Stimulated activated effector memory CD8-positive, alpha-beta T cell treated with anti-CD3 and anti-CD28 coated beads, Interleukin-12 subunit alpha, Interleukin-12 subunit beta, amount 100 ng/mL, for 72 hours (primary cell): ENCODE results near the gene SHROOM3.
A peak's percentile ranks its signal among the peaks of the same experiment; 100 is the strongest.

ENCODE experiments used
- ATAC-seq: fragments of 150-1000 bp; cut with Tn5 transposase; 2 replicates; pipeline ENCODE4 v1.10.0; 2021
- DNase-seq, 2 donors: peaks; one replicate each; pipeline ENCODE4 v3.0.0; 2021 to 2022; ENCODE audit warnings: low spot score in 2 of 2
- H3K27ac Mint-ChIP-seq: one replicate; pipeline ENCODE4 v1.8.0; 2022; ENCODE audit warnings: mild to moderate bottlenecking, mixed read lengths
- H3K36me3 Mint-ChIP-seq: one replicate; pipeline ENCODE4 v1.8.0; 2022; ENCODE audit warnings: mild to moderate bottlenecking, mixed read lengths
- H3K4me1 Mint-ChIP-seq: one replicate; pipeline ENCODE4 v1.8.0; 2022; ENCODE audit warnings: mixed read lengths
- H3K4me3 Mint-ChIP-seq: one replicate; pipeline ENCODE4 v1.8.0; 2022; ENCODE audit warnings: mild to moderate bottlenecking, mixed read lengths
- H3K9me3 Mint-ChIP-seq: one replicate; pipeline ENCODE4 v1.8.0; 2022; ENCODE audit warnings: mixed read lengths

SHROOM3 gene

GRCh38 chr4:76670631-76671030 is 235.6 kb downstream of the SHROOM3 start:
- Mint-ChIP-seq H3K9me3 (no peaks in the 10 kb centered on the region), H3K36me3 (no peaks in the 10 kb centered on the region), H3K27ac (no peak overlapping the region), H3K4me3 (no peak overlapping the region), H3K4me1 (no peaks in the 10 kb centered on the region)
- ATAC-seq (no peak), DNase-seq (no peak)

GRCh38 chr4:76673362-76673761 is 238.3 kb downstream of the SHROOM3 start:
- no peaks in the 10 kb centered on the region for H3K4me1 Mint-ChIP-seq
- no peak overlapping the region for H3K27ac Mint-ChIP-seq
- no peaks in the 10 kb centered on the region for H3K36me3 Mint-ChIP-seq
- DNase-seq: no peak
- no peak overlapping the region for H3K4me3 Mint-ChIP-seq
- no peak for ATAC-seq
- H3K9me3 Mint-ChIP-seq: no peaks in the 10 kb centered on the region

GRCh38 chr4:76674983-76675382 is 240.0 kb downstream of the SHROOM3 start:
- Mint-ChIP-seq H3K4me3 (no peak overlapping the region), H3K27ac (no peak overlapping the region), H3K36me3 (no peaks in the 10 kb centered on the region), H3K4me1 (no peaks in the 10 kb centered on the region), H3K9me3 (no peaks in the 10 kb centered on the region)
- no peak for DNase-seq
- ATAC-seq: no peak

GRCh38 chr4:76677571-76678326 is 242.7 kb downstream of the SHROOM3 start:
- no peak for ATAC-seq
- Mint-ChIP-seq H3K4me1 (no peaks in the 10 kb centered on the region), H3K27ac (no peak overlapping the region), H3K9me3 (no peaks in the 10 kb centered on the region), H3K4me3 (no peak overlapping the region), H3K36me3 (no peaks in the 10 kb centered on the region)
- DNase-seq: no peak

GRCh38 chr4:76679691-76680090 is 244.7 kb downstream of the SHROOM3 start:
- Mint-ChIP-seq H3K4me1 (no peaks in the 10 kb centered on the region), H3K27ac (no peak overlapping the region), H3K36me3 (no peaks in the 10 kb centered on the region), H3K4me3 (no peak overlapping the region), H3K9me3 (no peaks in the 10 kb centered on the region)
- no peak for DNase-seq
- ATAC-seq: no peak

GRCh38 chr4:76680952-76681351 is 245.9 kb downstream of the SHROOM3 start:
- Mint-ChIP-seq H3K4me1 (no peaks in the 10 kb centered on the region), H3K36me3 (no peaks in the 10 kb centered on the region), H3K27ac (no peak overlapping the region), H3K9me3 (no peaks in the 10 kb centered on the region), H3K4me3 (no peak overlapping the region)
- no peak for DNase-seq
- ATAC-seq: peak; percentile 16

- Mint-ChIP-seq H3K4me3 (no peak overlapping the region), H3K27ac (no peak overlapping the region), H3K36me3 (no peaks in the 10 kb centered on the region), H3K9me3 (no peaks in the 10 kb centered on the region), H3K4me1 (no peaks in the 10 kb centered on the region)
- DNase-seq (no peak), ATAC-seq (no peak)
Observed at GRCh38 chr4:76681996-76682395, 247.0 kb downstream of the SHROOM3 start.

- H3K9me3 Mint-ChIP-seq: no peaks in the 10 kb centered on the region
- ATAC-seq (no peak), DNase-seq (no peak)
- no peak overlapping the region for H3K4me3 Mint-ChIP-seq
- no peaks in the 10 kb centered on the region for H3K36me3 Mint-ChIP-seq
- H3K27ac Mint-ChIP-seq: no peak overlapping the region
- H3K4me1 Mint-ChIP-seq: no peaks in the 10 kb centered on the region
Observed at GRCh38 chr4:76683144-76683543, 248.1 kb downstream of the SHROOM3 start.

GRCh38 chr4:76687746-76688448 is 252.9 kb downstream of the SHROOM3 start:
- Mint-ChIP-seq H3K9me3 (no peaks in the 10 kb centered on the region), H3K4me3 (no peak overlapping the region), H3K36me3 (no peaks in the 10 kb centered on the region), H3K4me1 (peaks cover 11% of the 10 kb centered on the region), H3K27ac (no peak overlapping the region)
- ATAC-seq: no peak
- DNase-seq: no peak

- no peak overlapping the region for H3K27ac Mint-ChIP-seq
- no peak for ATAC-seq
- H3K4me1 Mint-ChIP-seq: peaks cover 11% of the 10 kb centered on the region
- peak overlapping the region; percentile 48 for H3K4me3 Mint-ChIP-seq
- no peak for DNase-seq
- no peaks in the 10 kb centered on the region for H3K36me3 Mint-ChIP-seq
- no peaks in the 10 kb centered on the region for H3K9me3 Mint-ChIP-seq
Observed at GRCh38 chr4:76688619-76689144, 253.7 kb downstream of the SHROOM3 start.

GRCh38 chr4:76689145-76689817 is 254.3 kb downstream of the SHROOM3 start:
- H3K27ac Mint-ChIP-seq: no peak overlapping the region
- peaks cover 11% of the 10 kb centered on the region for H3K4me1 Mint-ChIP-seq
- ATAC-seq (peak; percentile 68), DNase-seq (no peak)
- H3K36me3 Mint-ChIP-seq: no peaks in the 10 kb centered on the region
- peak overlapping the region; percentile 48 for H3K4me3 Mint-ChIP-seq
- no peaks in the 10 kb centered on the region for H3K9me3 Mint-ChIP-seq

GRCh38 chr4:76690011-76690905 is 255.2 kb downstream of the SHROOM3 start:
- H3K4me3 Mint-ChIP-seq: peak overlapping the region; percentile 48
- DNase-seq (no peak), ATAC-seq (no peak)
- H3K9me3 Mint-ChIP-seq: no peaks in the 10 kb centered on the region
- H3K27ac Mint-ChIP-seq: no peak overlapping the region
- no peaks in the 10 kb centered on the region for H3K36me3 Mint-ChIP-seq
- H3K4me1 Mint-ChIP-seq: peaks cover 11% of the 10 kb centered on the region

- H3K36me3 Mint-ChIP-seq: no peaks in the 10 kb centered on the region
- no peaks in the 10 kb centered on the region for H3K9me3 Mint-ChIP-seq
- no peak overlapping the region for H3K4me3 Mint-ChIP-seq
- H3K27ac Mint-ChIP-seq: no peak overlapping the region
- ATAC-seq: no peak
- no peak for DNase-seq
- H3K4me1 Mint-ChIP-seq: peaks cover 11% of the 10 kb centered on the region
Observed at GRCh38 chr4:76690906-76691275, 255.9 kb downstream of the SHROOM3 start.

- no peaks in the 10 kb centered on the region for H3K36me3 Mint-ChIP-seq
- DNase-seq: no peak
- H3K4me3 Mint-ChIP-seq: no peak overlapping the region
- H3K9me3 Mint-ChIP-seq: no peaks in the 10 kb centered on the region
- H3K4me1 Mint-ChIP-seq: peaks cover 11% of the 10 kb centered on the region
- ATAC-seq: no peak
- H3K27ac Mint-ChIP-seq: no peak overlapping the region
Observed at GRCh38 chr4:76691807-76692582, 257.0 kb downstream of the SHROOM3 start.
